ENCODE data around the gene RTTN.
"Not testable (repeated sequence)": the region's sequence is repeated elsewhere in the genome, so short reads cannot be mapped to it uniquely, and the experiment has no call there.

RTTN gene

GRCh38 chr18:69982417-69982816 lies 223.1 kb downstream of the RTTN start:
- H3K27ac ChIP-seq (ENCODE audit: insufficient read depth in 1 of 2, low read depth in 1 of 2, low read length in 2 of 2, poor library complexity in 1 of 2, severe bottlenecking in 2 of 2): no peak overlapping the region
- no peaks in the 10 kb centered on the region for H3K27me3 ChIP-seq (replicated peaks in 2 of 5; ENCODE audit: control insufficient read depth in 4 of 5, insufficient read depth in 5 of 5, low read length in 4 of 5)
- peaks cover 0 to 20% (median 9%) of the 10 kb centered on the region in 4 experiments for H3K4me1 ChIP-seq (ENCODE audit: control extremely low read depth in 1 of 4, control insufficient read depth in 4 of 4, insufficient read depth in 4 of 4, low read length in 3 of 4)
- no peak for DNase-seq
- WGBS (ENCODE audit: insufficient coverage): 100% methylated on average over 2 of the region's 4 CpGs
- H3K4me3 ChIP-seq (ENCODE audit: control insufficient read depth in 1 of 7, extremely low read depth in 1 of 7, insufficient read depth in 4 of 7, low read depth in 2 of 7, low read length in 6 of 7): no peak overlapping the region
- peaks cover 0 to 8% (median 2%) of the 10 kb centered on the region in 5 experiments for H3K9me3 ChIP-seq (ENCODE audit: control extremely low read depth in 1 of 5, control insufficient read depth in 4 of 5, insufficient read depth in 2 of 5, low read depth in 1 of 5, low read length in 4 of 5)
- H3K36me3 ChIP-seq (ENCODE audit: control insufficient read depth in 4 of 4, insufficient read depth in 4 of 4, low read length in 3 of 4): peaks cover 3 to 14% (median 5%) of the 10 kb centered on the region in 4 experiments
- POLR2A ChIA-PET: no interaction called here
- CTCF ChIA-PET: interaction anchor here (0.7 kb wide), 1 partner anchor 24 kb away, joined by 3 read pairs; no protein-coding TSS in a partner anchor

DNA sequence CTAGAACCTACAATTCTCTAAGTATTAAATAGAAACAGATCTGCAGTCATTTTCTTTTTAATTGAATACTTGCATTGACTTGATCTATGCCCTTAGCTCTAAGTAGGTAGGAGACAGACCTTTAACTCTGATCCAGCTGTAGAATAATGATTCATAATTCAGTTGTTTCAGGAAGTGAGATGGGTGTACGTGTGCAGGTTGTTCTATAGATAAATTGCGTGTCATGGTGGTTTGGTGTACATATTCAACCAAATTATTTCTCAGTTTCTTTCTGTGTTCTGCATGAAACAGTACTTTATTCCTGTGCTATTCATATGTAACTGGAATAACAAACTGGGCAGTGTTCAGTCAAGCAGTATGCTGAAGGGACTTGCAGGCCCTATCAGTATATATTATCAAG lies 223.5 kb downstream of the RTTN start:
- Histone ChIP-seq H3K36me3 (ENCODE audit: control insufficient read depth in 4 of 4, insufficient read depth in 4 of 4, low read length in 3 of 4) (peaks cover 0 to 11% (median 5%) of the 10 kb centered on the region in 4 experiments), H3K9me3 (ENCODE audit: control extremely low read depth in 1 of 5, control insufficient read depth in 4 of 5, insufficient read depth in 2 of 5, low read depth in 1 of 5, low read length in 4 of 5) (peaks cover 0 to 8% (median 0%) of the 10 kb centered on the region in 5 experiments), H3K4me3 (ENCODE audit: control insufficient read depth in 1 of 7, extremely low read depth in 1 of 7, insufficient read depth in 4 of 7, low read depth in 2 of 7, low read length in 6 of 7) (no peak overlapping the region), H3K27me3 (replicated peaks in 2 of 5; ENCODE audit: control insufficient read depth in 4 of 5, insufficient read depth in 5 of 5, low read length in 4 of 5) (no peaks in the 10 kb centered on the region), H3K4me1 (ENCODE audit: control extremely low read depth in 1 of 4, control insufficient read depth in 4 of 4, insufficient read depth in 4 of 4, low read length in 3 of 4) (peaks cover 0 to 20% (median 9%) of the 10 kb centered on the region in 4 experiments), H3K27ac (ENCODE audit: insufficient read depth in 1 of 2, low read depth in 1 of 2, low read length in 2 of 2, poor library complexity in 1 of 2, severe bottlenecking in 2 of 2) (no peak overlapping the region)
- ChIA-PET CTCF (interaction anchor here (0.7 kb wide), 1 partner anchor 23 kb away, joined by 3 read pairs; no protein-coding TSS in a partner anchor), POLR2A (no interaction called here)
- no CpG with 5 or more reads among the region's 2 CpGs for WGBS (ENCODE audit: insufficient coverage)
- peak; percentile 7 to 64 (median 39) for DNase-seq

DNA sequence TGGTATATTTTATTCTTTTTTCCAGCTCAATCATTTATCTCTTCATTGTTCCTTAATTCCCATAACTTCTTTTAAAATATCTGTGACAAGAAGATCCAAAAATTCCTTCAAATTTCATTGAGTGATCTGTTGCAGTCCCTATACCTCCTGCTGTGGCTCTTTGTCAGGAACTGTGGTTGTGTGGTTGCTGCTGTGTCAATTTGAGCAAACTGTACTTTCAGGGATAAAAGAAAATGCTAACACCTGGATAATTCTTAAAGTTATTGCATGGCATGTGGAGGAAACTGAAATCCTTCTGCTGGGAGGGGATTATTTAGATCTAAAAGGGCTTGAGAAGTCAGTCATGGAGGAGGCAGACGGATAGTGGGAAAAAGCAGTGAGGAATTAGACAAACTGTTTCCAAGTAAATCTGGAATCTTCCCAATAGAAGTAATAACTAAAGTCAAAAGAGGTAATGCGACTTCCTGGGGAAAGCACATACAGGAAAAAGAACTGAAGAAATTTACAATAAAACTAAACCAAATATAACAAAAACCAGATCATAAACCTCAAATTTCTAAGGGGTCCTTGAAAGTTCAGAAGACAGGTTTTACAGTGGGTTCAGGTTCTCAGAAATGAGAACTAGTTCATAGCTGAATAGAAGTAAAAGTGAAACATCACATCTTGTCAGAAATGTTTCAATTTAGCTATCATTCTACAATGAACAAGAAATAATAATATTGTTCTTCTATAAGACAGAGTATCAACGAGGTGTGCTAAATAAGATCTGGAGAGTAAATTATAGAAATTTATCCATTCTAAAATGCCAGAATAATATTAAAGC lies 224.3 kb downstream of the RTTN start:
- Histone ChIP-seq H3K36me3 (ENCODE audit: control insufficient read depth in 4 of 4, insufficient read depth in 4 of 4, low read length in 3 of 4) (peaks cover 0 to 9% (median 2%) of the 10 kb centered on the region in 4 experiments), H3K9me3 (ENCODE audit: control extremely low read depth in 1 of 5, control insufficient read depth in 4 of 5, insufficient read depth in 2 of 5, low read depth in 1 of 5, low read length in 4 of 5) (peaks cover 0 to 12% (median 0%) of the 10 kb centered on the region in 5 experiments), H3K27me3 (replicated peaks in 2 of 5; ENCODE audit: control insufficient read depth in 4 of 5, insufficient read depth in 5 of 5, low read length in 4 of 5) (no peaks in the 10 kb centered on the region), H3K4me3 (ENCODE audit: control insufficient read depth in 1 of 7, extremely low read depth in 1 of 7, insufficient read depth in 4 of 7, low read depth in 2 of 7, low read length in 6 of 7) (no peak overlapping the region), H3K4me1 (ENCODE audit: control extremely low read depth in 1 of 4, control insufficient read depth in 4 of 4, insufficient read depth in 4 of 4, low read length in 3 of 4) (peaks cover 0 to 20% (median 9%) of the 10 kb centered on the region in 4 experiments), H3K27ac (ENCODE audit: insufficient read depth in 1 of 2, low read depth in 1 of 2, low read length in 2 of 2, poor library complexity in 1 of 2, severe bottlenecking in 2 of 2) (no peak overlapping the region)
- POLR2A ChIA-PET: no interaction called here
- DNase-seq: no peak
- WGBS (ENCODE audit: insufficient coverage): no CpG with 5 or more reads among the region's 3 CpGs
- CTCF ChIA-PET: no interaction called here

DNA sequence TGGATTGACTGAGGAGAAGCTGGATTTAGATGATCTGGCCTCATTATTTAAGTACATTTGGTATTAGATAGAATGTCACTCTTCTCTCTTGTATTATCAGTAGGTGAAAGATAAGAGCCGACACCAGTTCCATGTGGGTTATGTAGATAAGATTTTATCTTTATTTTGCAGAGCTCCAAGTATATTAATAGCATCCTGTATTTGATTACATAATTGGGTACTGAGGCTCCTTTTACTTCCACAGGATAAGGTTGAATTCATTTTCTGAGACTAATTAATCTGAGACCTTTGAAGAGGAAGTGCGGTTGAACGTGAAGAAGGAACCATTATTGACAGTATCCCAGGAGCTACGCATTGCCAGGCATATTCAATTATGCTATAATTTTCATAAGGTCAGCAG lies 225.0 kb downstream of the RTTN start:
- Histone ChIP-seq H3K4me1 (ENCODE audit: control extremely low read depth in 1 of 4, control insufficient read depth in 4 of 4, insufficient read depth in 4 of 4, low read length in 3 of 4) (peaks cover 0 to 20% (median 9%) of the 10 kb centered on the region in 4 experiments), H3K36me3 (ENCODE audit: control insufficient read depth in 4 of 4, insufficient read depth in 4 of 4, low read length in 3 of 4) (peaks cover 0 to 9% (median 0%) of the 10 kb centered on the region in 4 experiments), H3K9me3 (ENCODE audit: control extremely low read depth in 1 of 5, control insufficient read depth in 4 of 5, insufficient read depth in 2 of 5, low read depth in 1 of 5, low read length in 4 of 5) (peaks cover 0 to 15% (median 0%) of the 10 kb centered on the region in 5 experiments), H3K4me3 (ENCODE audit: control insufficient read depth in 1 of 7, extremely low read depth in 1 of 7, insufficient read depth in 4 of 7, low read depth in 2 of 7, low read length in 6 of 7) (no peak overlapping the region), H3K27me3 (replicated peaks in 2 of 5; ENCODE audit: control insufficient read depth in 4 of 5, insufficient read depth in 5 of 5, low read length in 4 of 5) (no peaks in the 10 kb centered on the region), H3K27ac (ENCODE audit: insufficient read depth in 1 of 2, low read depth in 1 of 2, low read length in 2 of 2, poor library complexity in 1 of 2, severe bottlenecking in 2 of 2) (no peak overlapping the region)
- ChIA-PET CTCF (no interaction called here), POLR2A (no interaction called here)
- peak; percentile 11 to 61 (median 42) for DNase-seq
- WGBS (ENCODE audit: insufficient coverage): no CpG with 5 or more reads among the region's 4 CpGs

GRCh38 chr18:69978732-69979715 lies 226.5 kb downstream of the RTTN start:
- 84% methylated on average over 7 of the region's 13 CpGs for WGBS (ENCODE audit: insufficient coverage)
- Histone ChIP-seq H3K27me3 (replicated peaks in 2 of 5; ENCODE audit: control insufficient read depth in 4 of 5, insufficient read depth in 5 of 5, low read length in 4 of 5) (no peaks in the 10 kb centered on the region), H3K9me3 (ENCODE audit: control extremely low read depth in 1 of 5, control insufficient read depth in 4 of 5, insufficient read depth in 2 of 5, low read depth in 1 of 5, low read length in 4 of 5) (peaks cover 0 to 15% (median 0%) of the 10 kb centered on the region in 5 experiments), H3K27ac (ENCODE audit: insufficient read depth in 1 of 2, low read depth in 1 of 2, low read length in 2 of 2, poor library complexity in 1 of 2, severe bottlenecking in 2 of 2) (no peak overlapping the region), H3K36me3 (ENCODE audit: control insufficient read depth in 4 of 4, insufficient read depth in 4 of 4, low read length in 3 of 4) (peaks cover 0 to 8% (median 0%) of the 10 kb centered on the region in 4 experiments), H3K4me1 (ENCODE audit: control extremely low read depth in 1 of 4, control insufficient read depth in 4 of 4, insufficient read depth in 4 of 4, low read length in 3 of 4) (peaks cover 0 to 20% (median 9%) of the 10 kb centered on the region in 4 experiments), H3K4me3 (ENCODE audit: control insufficient read depth in 1 of 7, extremely low read depth in 1 of 7, insufficient read depth in 4 of 7, low read depth in 2 of 7, low read length in 6 of 7) (no peak overlapping the region)
- no peak for DNase-seq
- ChIA-PET CTCF (no interaction called here), POLR2A (no interaction called here)

DNA sequence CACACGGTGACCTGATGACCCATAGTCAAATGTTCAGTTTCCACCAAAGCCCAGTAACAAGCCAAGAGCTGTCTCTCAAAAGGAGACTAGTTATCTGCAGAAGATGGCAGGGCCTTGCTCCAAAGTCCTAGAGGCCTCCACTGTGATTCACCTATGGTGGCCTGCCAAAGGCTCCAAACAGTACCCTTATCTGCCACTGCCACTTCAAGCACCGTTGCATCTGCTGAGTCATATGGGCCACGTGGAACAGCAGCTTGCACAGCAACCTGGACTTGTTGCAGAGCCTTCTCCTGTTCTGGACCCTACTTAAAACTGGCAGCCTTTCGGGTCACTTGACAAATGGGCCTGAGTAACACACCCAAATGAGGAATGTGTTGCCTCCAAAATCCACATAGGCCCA lies 230.2 kb downstream of the RTTN start:
- H3K4me3 ChIP-seq (ENCODE audit: control insufficient read depth in 1 of 7, extremely low read depth in 1 of 7, insufficient read depth in 4 of 7, low read depth in 2 of 7, low read length in 6 of 7); H3K36me3 ChIP-seq (ENCODE audit: control insufficient read depth in 4 of 4, insufficient read depth in 4 of 4, low read length in 3 of 4); H3K27ac ChIP-seq (ENCODE audit: insufficient read depth in 1 of 2, low read depth in 1 of 2, low read length in 2 of 2, poor library complexity in 1 of 2, severe bottlenecking in 2 of 2); POLR2A ChIA-PET; H3K27me3 ChIP-seq (replicated peaks in 2 of 5; ENCODE audit: control insufficient read depth in 4 of 5, insufficient read depth in 5 of 5, low read length in 4 of 5); H3K4me1 ChIP-seq (ENCODE audit: control extremely low read depth in 1 of 4, control insufficient read depth in 4 of 4, insufficient read depth in 4 of 4, low read length in 3 of 4); CTCF ChIA-PET; DNase-seq: not testable (repeated sequence)
- 94% methylated on average over 4 of the region's 4 CpGs for WGBS (ENCODE audit: insufficient coverage)
- peaks cover 0 to 23% (median 3%) of the 10 kb centered on the region in 5 experiments for H3K9me3 ChIP-seq (ENCODE audit: control extremely low read depth in 1 of 5, control insufficient read depth in 4 of 5, insufficient read depth in 2 of 5, low read depth in 1 of 5, low read length in 4 of 5)

All from common myeloid progenitor, CD34-positive (primary cell).